ENCODE results near the gene DOCK1. TPM values are rescaled to one million over a fixed set of nuclear protein-coding genes. Genes with fewer than 3 reads are reported as not detected.

DOCK1 gene
- total RNA-seq, 1 donor from 2014 or later, result 18.6 TPM

- no peak for DNase-seq
These were observed 107.0 kb downstream of the DOCK1 start for GRCh38 chr10:127012071-127012768.

DNA sequence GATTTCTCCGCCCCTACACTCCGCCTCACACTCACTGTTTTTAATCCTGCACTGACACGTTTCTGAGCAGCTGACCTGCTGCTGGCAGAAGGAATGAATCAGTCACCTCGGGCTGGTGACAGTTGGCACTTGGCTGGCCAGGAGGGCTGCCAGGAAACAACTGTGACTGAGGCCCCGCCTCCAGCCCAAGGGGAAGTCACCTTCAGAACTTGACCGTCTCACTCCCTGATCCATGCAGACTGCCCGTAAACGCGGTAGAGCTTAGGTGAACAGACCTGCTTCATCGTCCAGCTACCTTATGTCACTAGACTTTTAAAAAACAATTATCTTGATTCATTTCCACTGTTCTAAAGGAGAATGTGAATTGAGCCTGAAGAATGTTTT lies 107.5 kb downstream of the DOCK1 start:
- peak; percentile 22 for DNase-seq

GRCh38 chr10:127013211-127013656 lies 108.0 kb downstream of the DOCK1 start:
- DNase-seq, result no peak

DNA sequence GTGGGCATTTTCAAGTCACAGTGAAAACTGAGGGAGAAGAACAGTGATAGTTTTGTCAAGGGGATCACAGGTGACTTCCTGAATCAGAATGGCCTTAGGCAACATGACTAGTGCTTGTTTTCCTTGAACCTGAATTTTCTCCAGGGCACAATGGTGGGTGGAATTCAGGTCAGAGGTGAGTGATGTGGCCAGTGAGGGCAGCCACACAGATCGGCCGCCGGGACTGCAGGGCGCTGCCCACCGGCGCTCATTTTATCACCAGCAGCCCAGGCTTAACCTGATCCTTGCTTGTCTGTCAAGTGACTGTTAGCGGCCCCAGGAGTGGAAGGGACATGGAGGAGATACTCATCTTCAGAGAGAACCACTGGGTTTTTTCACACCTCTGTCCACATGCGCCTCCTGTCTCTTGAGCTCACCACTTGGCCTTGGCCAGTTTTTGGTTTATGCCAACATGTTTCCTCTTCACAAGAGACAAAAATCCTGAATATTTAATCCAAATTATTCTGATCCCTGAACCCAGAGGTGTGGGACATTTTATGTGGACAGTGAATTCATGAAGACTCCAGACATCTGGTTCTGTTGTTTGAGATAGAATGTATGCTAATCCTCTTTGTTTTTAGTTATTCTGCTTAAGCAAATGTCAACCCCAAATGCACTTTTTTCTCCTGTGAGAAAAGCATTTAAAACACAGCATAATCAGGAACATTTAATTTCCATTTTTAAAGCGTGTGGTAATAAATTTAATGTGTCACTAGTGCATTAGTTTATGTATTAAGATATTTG lies 108.7 kb downstream of the DOCK1 start:
- DNase-seq, result no peak

- DNase-seq, result no peak
These were observed 109.4 kb downstream of the DOCK1 start for GRCh38 chr10:127014671-127015070.

- no peak for DNase-seq
These were observed 110.1 kb downstream of the DOCK1 start for GRCh38 chr10:127015373-127015772.

- DNase-seq, result no peak
These were observed 111.1 kb downstream of the DOCK1 start for GRCh38 chr10:127016331-127016730.

- no peak for DNase-seq
These were observed 112.5 kb downstream of the DOCK1 start for GRCh38 chr10:127017541-127018297.

GRCh38 chr10:127018298-127018650 lies 113.0 kb downstream of the DOCK1 start:
- no peak for DNase-seq

GRCh38 chr10:127018766-127019165 lies 113.5 kb downstream of the DOCK1 start:
- no peak for DNase-seq

- DNase-seq, result no peak
These were observed 115.0 kb downstream of the DOCK1 start for GRCh38 chr10:127020260-127020659.

- DNase-seq, result no peak
These were observed 116.6 kb downstream of the DOCK1 start for GRCh38 chr10:127021801-127022200.

- peak; percentile 10 for DNase-seq
These were observed 119.6 kb downstream of the DOCK1 start for GRCh38 chr10:127024685-127025435.

GRCh38 chr10:127027786-127028185 lies 122.6 kb downstream of the DOCK1 start:
- no peak for DNase-seq

GRCh38 chr10:127028556-127028955 lies 123.3 kb downstream of the DOCK1 start:
- no peak for DNase-seq

GRCh38 chr10:127029061-127029460 lies 123.8 kb downstream of the DOCK1 start:
- no peak for DNase-seq

DNA sequence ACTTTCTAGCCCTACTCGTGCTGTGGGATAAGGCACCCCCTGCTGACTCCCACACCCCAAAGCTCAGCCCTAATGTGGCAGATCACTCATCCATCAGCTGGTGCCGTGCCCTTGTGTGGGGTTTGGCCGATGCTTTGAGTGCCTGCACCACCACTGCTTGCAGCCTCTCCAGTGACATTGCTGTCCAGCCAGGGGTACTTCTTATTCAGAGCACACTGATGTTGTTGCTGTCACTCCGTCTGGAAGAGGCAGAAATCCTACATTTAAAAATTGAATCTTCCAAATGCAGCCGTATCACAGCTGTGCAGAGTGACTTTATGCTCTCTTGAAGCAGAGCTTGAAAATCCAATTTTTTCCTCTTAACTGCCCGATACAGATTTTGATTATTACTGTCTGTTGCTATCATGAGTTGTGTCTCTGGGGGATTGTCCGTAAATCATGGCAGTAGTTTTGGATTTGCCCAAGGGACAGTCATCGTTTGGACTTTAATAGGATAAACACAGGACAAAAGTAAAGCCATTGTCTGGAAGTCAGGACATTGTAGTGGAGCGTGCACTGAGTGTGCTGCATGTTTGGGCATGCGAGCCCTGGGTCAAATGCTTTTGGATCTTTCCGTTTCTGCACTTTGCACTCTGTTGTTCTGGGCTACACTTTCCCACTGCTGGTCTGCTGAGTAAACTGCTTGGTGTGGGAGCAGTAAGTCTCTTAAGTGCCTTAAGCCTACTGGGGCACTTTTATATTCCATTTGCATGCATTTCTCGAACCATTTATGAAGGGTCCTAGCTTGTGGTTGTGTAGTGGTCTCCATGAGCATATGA lies 128.2 kb downstream of the DOCK1 start:
- DNase-seq, result no peak

- no peak for DNase-seq
These were observed 128.9 kb downstream of the DOCK1 start for GRCh38 chr10:127034034-127034633.

DNA sequence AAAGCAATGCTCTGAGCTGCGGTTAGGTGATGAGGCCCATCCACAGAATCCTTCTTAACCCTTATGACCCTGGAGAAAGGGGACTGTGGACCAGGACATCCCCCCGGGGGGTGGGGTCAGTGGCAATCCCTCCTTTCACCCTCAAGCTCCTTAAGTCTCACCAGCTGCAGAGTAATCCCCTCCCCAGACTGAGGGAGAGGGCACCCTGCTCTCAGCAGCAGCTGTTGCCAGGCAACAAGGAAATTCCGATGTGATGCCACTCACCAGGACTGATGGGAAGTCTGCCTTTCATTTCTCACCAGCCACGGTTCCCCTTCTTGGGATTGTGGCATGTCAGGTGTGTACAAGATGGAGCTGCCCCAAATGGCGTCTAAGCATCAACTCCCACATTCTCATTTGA lies 129.6 kb downstream of the DOCK1 start:
- no peak for DNase-seq

DNA sequence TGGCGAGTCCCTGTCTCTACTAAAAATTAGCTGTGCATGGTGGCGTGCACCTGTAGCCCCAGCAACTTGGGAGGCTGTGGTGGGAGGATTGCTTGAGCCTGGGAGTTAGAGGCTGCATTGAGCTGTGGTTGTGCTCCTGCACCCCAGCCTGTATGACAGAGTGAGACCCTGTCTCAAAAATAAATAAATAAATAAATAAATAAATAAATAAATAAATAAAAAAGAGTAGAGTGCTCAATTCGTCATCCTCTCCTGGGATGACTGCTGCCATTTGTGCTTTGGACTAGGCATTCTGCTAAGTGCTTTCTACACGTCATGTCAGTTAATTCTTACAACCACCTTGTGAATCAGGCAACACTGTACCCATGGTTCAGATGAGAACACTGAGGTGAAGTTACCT lies 130.6 kb downstream of the DOCK1 start:
- no peak for DNase-seq

DNA sequence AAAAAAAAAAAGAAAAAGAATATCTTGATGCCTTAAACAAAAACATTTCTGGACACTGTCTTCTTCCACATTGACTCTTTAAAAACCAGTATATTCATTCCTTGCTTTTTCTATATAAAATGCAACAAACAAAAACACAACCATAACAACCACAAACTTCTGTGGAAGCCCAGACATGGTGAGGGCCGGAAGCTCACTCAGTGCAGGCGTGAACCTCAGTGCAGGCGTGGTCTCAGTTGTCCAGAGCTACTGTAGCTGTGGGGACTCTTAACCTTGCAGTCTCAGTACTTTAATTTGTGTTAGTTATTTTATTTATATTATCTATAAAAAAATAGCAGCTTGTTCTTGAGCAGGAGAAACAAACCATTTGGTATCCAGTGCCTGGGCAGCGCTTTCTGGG lies 131.8 kb downstream of the DOCK1 start:
- no peak for DNase-seq
